Tibial artery (tissue), 4 donors: Measurements from ENCODE around the gene CST4.
"Not testable (repeated sequence)": the region's sequence is repeated elsewhere in the genome, so short reads cannot be mapped to it uniquely, and the experiment has no call there.

ENCODE experiments used
- DNase-seq, 2 donors: peaks; one replicate each; pipeline ENCODE4 v3.0.0-alpha.2; 2019
- H3K27ac ChIP-seq, 2 donors: fragments of 200-600 bp; sonication (generic) in 1 of 2; 1 replicate in 1 of 2; 2 replicates in 1 of 2; pipeline ENCODE4 v1.5.1; 2018 to 2019; ENCODE audit warnings: mild to moderate bottlenecking in 1 of 2
- H3K27me3 ChIP-seq, 2 donors: fragments of 200-600 bp; sonication (generic) in 1 of 2; one replicate each; pipeline versions ENCODE4 v1.5.1 to v1.6.0; 2016 to 2019
- H3K36me3 ChIP-seq, 3 donors: fragments of 200-600 bp; sonication (generic) in 2 of 3; one replicate each; pipeline ENCODE4 v1.5.1; 2016 to 2019; ENCODE audit warnings: mild to moderate bottlenecking in 2 of 3
- H3K4me1 ChIP-seq, 4 donors: fragments of 200-600 bp; sonication (generic) in 2 of 4; 1 replicate in 3 of 4; 2 replicates in 1 of 4; pipeline ENCODE4 v1.5.1; 2016 to 2019
- H3K4me3 ChIP-seq, 2 donors: fragments of 200-600 bp; sonication (generic) in 1 of 2; 1 replicate in 1 of 2; 2 replicates in 1 of 2; pipeline ENCODE4 v1.5.1; 2018 to 2019; ENCODE audit warnings: mild to moderate bottlenecking in 2 of 2
- H3K9me3 ChIP-seq, 3 donors: fragments of 200-600 bp; sonication (generic) in 1 of 3; one replicate each; pipeline ENCODE4 v1.5.1; 2016 to 2019
- CTCF ChIP-seq, 2 experiments: fragments of 200-600 bp in 1 of 2; fragments of 450-650 bp in 1 of 2; IDR thresholded peaks; one replicate each; pipeline ENCODE4 v1.5.1; 2017 to 2019; ENCODE audit warnings: antibody characterized with exemption in 2 of 2, mild to moderate bottlenecking in 1 of 2, moderate library complexity in 1 of 2
- intact Hi-C: fragments of 100-400 bp; cut with DNase I; formaldehyde crosslinking; loops from one replicate; pipeline ENCODE4 v1.15.0; 2023; ENCODE audit warnings: low total_unique reads

Gene CST4

GRCh38 chr20:23697947-23698346 is 9.1 kb upstream of the CST4 start:
- Histone ChIP-seq H3K27me3 (peaks cover 0 to 10% of the 10 kb centered on the region in 2 donors), H3K4me3 (no peak overlapping the region), H3K36me3 (no peaks in the 10 kb centered on the region), H3K27ac (no peak overlapping the region), H3K9me3 (no peaks in the 10 kb centered on the region), H3K4me1 (no peaks in the 10 kb centered on the region)
- no peak for DNase-seq
- TF ChIP-seq CTCF (IDR thresholded peaks at IDR 0.05), result no peak
- intact Hi-C loops, result no loop called here

- intact Hi-C loops, H3K27ac ChIP-seq, H3K4me3 ChIP-seq, DNase-seq, H3K36me3 ChIP-seq, H3K9me3 ChIP-seq, H3K4me1 ChIP-seq, H3K27me3 ChIP-seq: not testable (repeated sequence)
Measured at GRCh38 chr20:23695068-23695395, 6.2 kb upstream of the CST4 start.

- H3K4me1 ChIP-seq, H3K4me3 ChIP-seq, H3K27ac ChIP-seq, H3K36me3 ChIP-seq, intact Hi-C loops, H3K9me3 ChIP-seq, H3K27me3 ChIP-seq, DNase-seq: not testable (repeated sequence)
Measured at GRCh38 chr20:23694178-23695067, 5.6 kb upstream of the CST4 start.

- H3K36me3 ChIP-seq, H3K27ac ChIP-seq, DNase-seq, H3K9me3 ChIP-seq, intact Hi-C loops, H3K4me3 ChIP-seq, H3K4me1 ChIP-seq, H3K27me3 ChIP-seq: not testable (repeated sequence)
Measured at GRCh38 chr20:23692725-23693619, 4.1 kb upstream of the CST4 start.

- Histone ChIP-seq H3K4me3 (no peak overlapping the region), H3K27ac (no peak overlapping the region), H3K27me3 (no peaks in the 10 kb centered on the region), H3K36me3 (no peaks in the 10 kb centered on the region), H3K4me1 (no peaks in the 10 kb centered on the region), H3K9me3 (no peaks in the 10 kb centered on the region)
- DNase-seq, result no peak
- intact Hi-C loops, result no loop called here
- TF ChIP-seq CTCF (IDR thresholded peaks at IDR 0.05), result no peak
Measured at GRCh38 chr20:23691675-23692074, 2.8 kb upstream of the CST4 start.

GRCh38 chr20:23690581-23690980 is 1.7 kb upstream of the CST4 start:
- Histone ChIP-seq H3K27me3 (no peaks in the 10 kb centered on the region), H3K9me3 (no peaks in the 10 kb centered on the region), H3K27ac (no peak overlapping the region), H3K4me3 (no peak overlapping the region), H3K36me3 (no peaks in the 10 kb centered on the region), H3K4me1 (no peaks in the 10 kb centered on the region)
- DNase-seq, result no peak
- intact Hi-C loops, result no loop called here
- TF ChIP-seq CTCF (IDR thresholded peaks at IDR 0.05), result no peak

- Histone ChIP-seq H3K27me3 (no peaks in the 10 kb centered on the region), H3K4me3 (no peak overlapping the region), H3K27ac (no peak overlapping the region), H3K9me3 (no peaks in the 10 kb centered on the region), H3K4me1 (no peaks in the 10 kb centered on the region), H3K36me3 (no peaks in the 10 kb centered on the region)
- intact Hi-C loops, result no loop called here
- DNase-seq, result no peak
- no peak for TF ChIP-seq CTCF (IDR thresholded peaks at IDR 0.05)
Measured at GRCh38 chr20:23689399-23689690, 507 bp upstream of the CST4 start.
